Globus pallidus (tissue), 1 donor: ENCODE data around the gene FBXO9.
A peak's percentile ranks its signal among the peaks of the same experiment; 100 is the strongest.

Experiments used
- DNase-seq: peaks from one replicate; pipeline ENCODE4 v3.0.0-alpha.2; 2015; ENCODE audit warnings: low spot score

Gene FBXO9

DNA sequence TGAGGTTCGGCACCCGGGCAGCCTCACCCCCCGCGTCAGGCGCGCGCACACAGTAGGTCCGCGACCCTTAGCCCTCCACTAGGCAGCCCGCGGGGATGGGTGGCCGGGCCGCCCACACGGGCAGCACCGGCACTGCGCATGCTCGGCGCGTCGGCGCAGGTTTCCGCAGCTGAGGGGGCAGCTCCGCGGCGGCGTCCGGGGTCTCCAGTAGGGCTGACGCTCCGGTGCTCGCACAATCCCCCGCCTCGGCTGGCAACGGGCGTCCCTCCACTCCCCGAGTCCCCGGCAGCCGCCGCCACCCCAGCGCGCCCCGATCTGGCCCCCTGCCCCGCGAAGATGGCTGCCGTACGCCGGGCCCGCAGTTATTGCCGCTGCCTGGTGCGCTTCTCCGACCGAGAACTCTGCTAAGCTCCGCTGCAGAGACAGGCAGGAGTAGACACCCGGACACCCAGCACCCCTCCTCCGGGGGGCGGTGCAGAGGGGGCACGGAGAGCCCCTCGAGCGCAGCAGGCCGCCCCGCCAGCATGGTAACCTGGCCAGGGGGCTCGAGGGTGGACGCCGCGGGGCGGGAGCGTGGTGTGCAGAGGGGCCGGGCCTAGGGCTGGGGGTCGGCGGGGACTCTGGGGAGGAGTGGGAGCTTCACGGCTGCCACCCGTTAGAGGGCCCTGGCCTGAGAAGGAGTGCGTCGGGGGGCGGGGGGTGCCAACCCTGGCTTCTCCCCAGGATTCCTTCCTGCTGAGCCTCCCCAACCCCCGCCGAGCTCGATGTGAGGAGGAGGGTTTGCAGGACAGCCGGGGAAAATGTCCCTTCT lies at the start of gene FBXO9:
Gene FBXO9, plus strand, starts transcription at position 139 of the 811 bp plus-strand sequence. Its CDS starts 386 bp downstream, at position 525.
- peak; percentile 82 for DNase-seq

DNA sequence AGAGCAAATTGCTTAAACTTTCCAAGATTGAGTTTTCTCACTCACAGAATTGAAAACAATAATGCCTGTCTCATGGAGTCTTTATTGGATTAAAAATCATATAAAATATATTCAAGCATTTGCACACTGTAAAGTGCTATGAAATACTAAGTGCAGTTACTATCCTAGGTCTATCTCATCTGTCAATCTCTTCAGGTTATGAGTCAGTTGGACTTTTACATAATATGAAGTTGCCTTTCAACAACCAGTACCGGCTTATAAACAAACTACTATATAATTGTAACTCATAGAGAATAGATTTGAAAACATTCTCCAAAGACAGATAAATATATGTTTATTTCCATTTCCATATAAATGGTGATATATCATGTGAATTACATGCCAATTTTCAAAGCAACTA lies 49.7 kb upstream of the FBXO9 start:
- no peak for DNase-seq

DNA sequence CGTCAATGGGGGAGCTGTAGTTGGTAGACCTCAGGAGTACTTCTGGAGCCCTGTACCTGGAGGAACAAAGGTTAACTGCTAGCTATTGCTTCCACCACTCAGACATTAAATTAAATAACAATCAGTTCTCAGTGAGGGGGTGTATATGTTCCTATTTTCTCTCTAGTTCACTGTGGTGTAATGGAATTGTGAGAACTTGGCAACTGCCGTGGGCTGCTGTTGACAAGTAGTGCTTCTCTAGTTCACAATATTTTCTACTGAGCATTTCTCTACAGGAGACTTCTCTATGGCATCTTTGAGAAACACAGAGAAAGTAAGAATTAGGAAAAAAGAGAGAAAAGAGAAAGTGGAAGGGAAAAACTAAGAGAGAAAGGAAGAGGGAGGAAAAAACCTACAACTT lies 46.8 kb upstream of the FBXO9 start:
- no peak for DNase-seq

DNA sequence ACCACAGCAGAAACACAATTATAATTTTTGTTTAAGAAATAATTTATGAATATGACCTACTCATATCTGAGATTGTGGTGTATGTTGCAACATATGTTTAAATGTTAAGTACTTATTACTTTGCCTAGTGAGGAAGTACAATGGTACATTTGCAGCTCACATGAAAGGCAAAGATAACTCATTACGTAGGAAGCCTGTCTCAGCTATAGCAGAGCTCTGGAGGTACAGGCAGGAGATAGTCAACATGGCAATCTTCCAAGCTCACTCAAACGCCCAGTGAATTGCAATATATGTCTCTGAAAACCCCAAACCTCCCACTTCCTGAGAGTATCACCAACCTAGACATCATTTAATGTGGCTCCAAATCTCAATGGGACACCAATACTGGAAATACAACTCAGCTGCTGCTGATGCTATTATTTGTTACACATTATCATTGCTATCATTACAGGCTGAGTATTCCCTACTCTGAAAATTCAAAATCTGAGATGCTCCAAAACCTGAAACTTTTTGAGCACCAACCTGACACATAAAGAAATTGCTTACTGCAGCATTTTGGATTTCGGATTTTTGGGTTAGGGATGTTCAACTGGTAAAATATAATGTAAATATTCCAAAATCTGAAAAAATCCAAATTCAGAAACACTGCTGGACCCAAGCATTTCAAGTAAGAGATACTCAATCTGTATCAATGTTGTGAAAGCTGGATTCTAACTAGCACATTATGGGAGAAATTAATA lies 45.0 kb upstream of the FBXO9 start:
- DNase-seq = no peak

DNA sequence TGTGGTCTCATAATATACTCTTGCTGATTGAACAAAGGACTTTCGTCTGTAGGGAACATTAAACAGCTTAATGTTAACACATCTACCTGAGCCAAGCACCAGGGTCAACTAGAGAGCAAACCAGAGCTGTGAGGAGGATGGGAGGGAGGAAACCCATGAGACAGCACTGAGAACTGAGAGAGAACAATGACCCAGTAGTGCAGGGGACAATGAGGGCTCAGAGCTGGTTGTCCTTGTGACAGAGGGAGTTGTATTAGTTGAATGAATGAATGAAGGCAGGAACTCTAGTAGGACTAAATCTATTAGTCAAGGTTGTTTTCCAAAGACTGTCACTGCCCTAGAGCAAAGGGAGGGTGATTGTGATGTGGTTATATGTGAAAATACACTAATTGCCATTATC lies 41.9 kb upstream of the FBXO9 start:
- peak; percentile 92 for DNase-seq

DNA sequence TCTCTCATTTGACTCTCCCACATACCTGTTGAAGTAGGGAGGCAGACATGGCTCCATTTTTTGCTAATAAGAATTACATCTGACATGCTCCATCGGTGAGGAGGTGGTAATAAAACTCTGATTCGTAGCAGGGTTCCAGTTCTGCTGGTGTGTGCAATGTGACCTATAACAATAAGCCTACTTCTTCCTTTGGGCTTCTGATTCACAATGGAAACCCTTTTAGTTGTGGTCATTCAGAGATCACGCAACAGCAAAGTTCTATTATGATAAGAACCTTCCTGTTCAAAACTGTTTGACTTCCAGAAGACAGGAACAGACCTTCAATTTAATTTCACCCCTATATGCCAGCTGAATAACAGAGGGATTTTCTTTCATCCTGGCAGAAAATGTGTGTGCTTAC lies 38.7 kb upstream of the FBXO9 start:
- no peak for DNase-seq

DNA sequence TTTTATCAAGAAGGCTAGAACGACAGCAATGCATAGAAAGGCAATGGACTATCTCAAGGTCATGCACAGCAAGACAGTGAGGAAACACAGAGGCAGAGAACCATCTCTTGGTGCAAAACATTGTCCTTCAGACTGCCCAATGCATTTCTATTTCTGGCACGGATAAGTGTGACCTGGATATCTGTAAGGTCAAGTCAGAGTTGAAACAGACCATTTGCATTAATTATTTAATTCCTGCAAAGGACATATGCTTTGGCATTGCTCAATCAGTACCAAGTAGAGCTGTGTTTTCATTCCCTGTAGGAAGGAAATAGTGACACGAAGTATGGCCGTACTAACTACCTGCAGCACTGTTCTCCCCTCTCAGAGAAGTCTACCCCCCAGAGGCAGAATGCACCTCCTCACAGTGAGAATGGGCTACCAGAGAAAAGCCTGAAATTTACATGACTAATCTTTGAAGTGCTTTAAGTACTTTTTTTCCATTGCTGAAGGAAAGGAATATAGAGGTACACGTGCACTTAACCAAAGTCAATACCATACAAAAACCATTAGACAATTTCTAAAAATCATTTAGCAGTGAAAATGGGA lies 38.0 kb upstream of the FBXO9 start:
- no peak for DNase-seq

DNA sequence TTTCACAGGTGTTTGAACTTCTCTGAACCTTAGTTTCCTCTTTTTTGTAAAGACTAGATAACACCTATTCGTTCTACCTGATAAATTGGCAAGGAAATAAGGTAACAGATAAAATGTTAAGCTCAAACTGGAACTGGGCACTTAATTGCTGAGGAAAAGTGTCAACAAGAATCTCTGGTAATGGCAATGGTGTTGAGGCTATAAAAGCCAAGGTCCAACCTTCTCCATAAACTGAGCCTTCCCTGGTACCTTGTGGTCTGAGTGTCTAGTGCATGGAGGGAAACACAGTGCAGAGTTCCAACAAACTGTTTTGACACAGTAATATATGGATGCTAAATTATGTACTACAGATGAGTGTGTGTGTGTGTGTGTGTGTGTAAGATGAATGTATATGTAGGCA lies 36.7 kb upstream of the FBXO9 start:
- DNase-seq = no peak

DNA sequence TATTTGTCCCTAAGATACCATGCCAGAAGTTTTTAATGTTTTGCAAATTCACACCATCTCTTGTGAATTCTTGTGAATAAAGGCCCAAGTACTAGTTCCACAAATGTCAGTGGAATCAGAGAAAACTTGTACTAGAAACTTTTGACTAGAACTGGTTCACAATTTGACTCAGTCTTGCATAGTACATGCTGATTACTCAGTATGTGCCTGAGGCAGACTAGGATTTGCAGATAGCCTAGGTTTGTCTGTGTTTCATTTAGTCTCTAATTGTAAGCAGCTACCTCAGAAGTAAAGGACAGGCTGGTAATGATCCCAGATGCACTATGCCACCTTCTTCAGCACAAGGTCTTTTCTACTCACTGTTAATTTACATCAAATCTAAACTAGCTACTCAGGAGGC lies 35.9 kb upstream of the FBXO9 start:
- no peak for DNase-seq

DNA sequence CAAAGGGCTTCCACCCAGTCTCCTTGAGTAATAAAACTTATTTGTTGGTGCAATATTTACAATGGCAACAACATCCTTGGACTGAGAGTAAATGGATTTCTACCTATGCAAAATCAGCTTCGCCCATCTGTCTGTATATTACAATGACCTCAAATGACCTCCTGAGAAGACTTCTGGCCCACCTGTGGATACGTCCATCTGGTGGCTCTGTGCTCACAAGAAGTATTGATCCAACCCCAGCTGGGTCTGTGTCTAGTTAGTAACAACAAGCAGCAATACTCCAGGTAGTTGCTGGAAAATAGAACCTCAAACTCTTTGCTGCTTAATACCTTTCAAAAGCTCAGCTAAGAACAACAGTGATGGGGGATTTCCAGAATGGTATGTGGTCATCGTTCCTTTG lies 35.4 kb upstream of the FBXO9 start:
- DNase-seq = no peak

DNA sequence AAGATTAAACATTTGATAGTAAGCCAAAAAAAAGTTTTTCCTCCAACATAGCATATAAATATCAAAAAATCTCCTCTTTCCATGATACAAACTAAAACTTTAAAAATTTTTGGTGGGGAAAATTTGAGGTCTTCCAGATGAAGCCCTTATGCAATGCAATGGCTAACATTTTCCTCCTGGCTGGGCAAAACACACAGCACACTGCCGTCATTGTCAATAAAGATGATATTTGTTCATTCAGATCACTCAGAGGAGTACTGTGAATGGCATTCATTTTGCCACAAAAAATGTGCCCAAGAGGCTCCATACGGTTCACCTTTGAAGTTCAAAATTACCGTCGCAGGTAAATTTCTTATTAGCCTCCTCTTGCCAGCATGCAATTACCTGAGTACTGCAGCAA lies 33.9 kb upstream of the FBXO9 start:
- DNase-seq = peak; percentile 69

DNA sequence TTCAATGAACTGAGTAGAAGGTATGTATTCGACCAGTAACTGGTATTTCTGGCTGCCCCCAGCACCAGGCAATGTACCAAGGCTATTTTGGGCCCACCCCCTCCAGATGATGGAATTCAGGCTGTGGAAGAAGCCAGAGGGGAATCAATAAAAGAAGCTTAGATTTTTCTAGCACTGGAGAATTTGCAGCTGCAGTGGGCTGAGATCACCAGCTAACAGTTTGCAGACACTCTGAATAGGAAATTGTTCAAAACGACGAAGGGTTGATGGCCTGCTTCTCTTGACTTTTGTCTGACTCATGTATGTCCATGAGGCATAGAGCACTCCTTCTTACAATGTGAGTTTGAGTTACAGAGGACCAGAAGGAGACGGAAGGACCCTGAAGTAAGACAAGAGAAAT lies 32.4 kb upstream of the FBXO9 start:
- peak; percentile 88 for DNase-seq

DNA sequence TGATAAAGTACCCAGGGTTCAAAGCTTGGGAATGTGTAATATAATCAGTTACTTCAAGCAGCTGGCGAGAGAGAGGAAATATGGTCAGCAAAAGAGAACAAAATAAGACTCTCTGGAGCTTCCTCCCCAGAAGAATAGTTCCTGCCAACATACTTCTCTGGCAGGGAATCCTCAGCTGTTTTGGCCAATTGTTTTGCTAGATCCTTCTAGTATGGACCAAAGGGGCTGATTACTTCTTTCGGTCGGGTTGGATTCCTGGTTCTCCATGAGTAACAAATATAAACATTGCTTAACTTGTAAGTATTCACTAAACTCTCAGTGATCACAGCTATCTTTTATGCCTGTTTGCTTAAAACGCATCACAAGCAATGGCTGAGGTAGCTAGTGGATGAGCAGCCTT lies 31.4 kb upstream of the FBXO9 start:
- DNase-seq = no peak

DNA sequence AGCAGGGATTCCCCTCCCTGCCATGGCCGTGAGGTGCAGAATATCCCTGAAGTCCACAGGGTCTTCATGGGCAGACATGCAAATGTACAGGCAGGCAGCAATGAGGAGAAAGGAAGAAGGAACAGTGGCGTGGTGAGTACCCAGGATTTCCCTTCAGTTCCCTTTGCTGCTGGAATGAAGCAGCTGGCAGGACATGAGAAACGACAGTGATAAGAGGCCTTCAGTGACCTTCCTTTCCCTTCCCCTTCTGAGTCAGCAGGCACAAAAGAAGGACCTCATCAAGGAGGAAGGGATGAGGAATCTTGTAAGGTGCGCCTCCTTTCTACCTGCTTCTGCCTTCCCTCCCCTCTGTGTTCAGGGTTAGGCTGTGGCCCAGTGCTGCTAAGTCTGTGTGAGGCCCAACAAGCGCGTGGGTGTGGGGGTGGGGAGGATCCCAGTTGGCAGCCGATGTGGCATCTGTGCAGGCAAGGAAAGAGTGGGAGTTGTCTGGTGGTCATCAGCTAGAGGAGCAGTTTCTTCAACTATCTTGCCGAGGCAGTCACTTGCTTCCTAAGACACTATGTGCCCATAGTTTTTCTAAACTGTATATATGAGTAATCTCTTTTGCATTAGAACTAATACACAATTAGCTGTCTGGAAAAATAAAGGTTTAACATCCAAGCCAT lies 29.5 kb upstream of the FBXO9 start:
- no peak for DNase-seq

DNA sequence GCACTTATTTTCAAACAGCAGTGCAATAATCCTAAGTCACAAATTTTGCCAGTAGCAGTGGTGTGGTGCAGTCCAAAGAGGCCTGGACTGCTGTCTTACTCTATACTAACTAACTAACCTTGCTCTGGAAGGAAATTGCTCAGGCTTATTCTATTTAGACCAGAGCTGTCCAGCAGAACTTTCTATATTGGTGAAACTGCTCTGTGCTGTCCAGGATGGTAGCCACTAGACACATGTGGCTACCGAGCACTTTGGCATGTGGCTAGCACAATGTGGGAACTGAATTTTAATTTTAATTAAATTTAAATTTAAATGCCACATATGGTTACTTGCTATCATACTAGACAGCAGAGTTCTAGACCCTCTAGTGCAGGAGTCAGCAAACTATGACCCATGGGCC lies 27.1 kb upstream of the FBXO9 start:
- DNase-seq = no peak

DNA sequence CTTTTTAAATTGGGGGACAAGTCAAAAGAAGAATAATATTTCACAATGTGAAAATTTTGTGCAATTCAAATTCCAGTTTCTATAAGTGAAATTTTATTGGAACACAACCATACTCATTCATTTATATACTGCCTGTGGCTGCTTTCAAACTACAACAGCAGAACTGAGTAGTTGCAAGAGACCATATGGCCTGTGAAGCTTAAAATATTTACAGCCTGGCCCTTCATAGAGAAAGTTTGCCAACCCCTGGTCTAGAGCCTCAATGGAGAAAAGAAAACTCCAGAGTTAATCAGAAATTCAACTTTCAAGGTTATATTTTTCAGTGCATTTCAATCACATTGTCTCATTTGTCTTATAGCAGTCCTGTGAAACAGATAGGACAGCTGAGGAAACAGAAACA lies 26.6 kb upstream of the FBXO9 start:
- DNase-seq = no peak

DNA sequence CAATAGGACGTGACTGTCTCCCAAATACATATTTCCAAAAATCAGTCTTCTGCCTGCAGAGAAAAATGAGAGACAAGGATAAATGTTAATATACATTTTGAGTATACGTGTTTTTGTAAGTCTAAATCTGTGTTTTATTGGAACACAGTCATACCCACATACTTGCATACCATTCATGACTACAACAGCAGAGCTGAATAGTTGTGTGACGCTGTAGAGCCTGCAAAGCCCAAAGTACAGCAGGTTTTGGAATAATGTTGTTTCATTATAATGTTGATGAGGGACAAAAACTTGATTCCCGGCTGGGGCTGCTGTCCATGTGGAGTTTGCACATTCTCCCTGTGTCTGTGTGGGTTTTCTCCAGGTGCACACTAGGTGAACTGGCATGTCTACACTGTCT lies 23.8 kb upstream of the FBXO9 start:
- no peak for DNase-seq

DNA sequence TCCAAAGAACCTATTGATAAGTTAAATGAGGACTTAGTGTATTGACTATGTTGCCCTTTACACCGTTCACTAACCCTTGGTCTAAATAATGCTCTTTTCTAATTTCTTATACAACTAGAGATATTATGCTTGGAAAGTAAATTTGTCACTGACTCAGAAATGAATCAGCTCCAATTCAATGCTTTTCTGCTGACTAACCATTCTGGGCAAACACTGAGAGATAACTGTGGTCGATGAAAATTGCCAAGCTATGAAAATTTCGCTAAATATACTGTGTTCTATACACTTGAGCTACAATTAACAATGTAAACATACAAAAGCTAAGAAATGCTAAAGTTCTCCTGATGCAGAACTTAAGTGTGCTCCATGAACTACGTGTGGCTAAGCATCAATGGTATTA lies 23.1 kb upstream of the FBXO9 start:
- no peak for DNase-seq

DNA sequence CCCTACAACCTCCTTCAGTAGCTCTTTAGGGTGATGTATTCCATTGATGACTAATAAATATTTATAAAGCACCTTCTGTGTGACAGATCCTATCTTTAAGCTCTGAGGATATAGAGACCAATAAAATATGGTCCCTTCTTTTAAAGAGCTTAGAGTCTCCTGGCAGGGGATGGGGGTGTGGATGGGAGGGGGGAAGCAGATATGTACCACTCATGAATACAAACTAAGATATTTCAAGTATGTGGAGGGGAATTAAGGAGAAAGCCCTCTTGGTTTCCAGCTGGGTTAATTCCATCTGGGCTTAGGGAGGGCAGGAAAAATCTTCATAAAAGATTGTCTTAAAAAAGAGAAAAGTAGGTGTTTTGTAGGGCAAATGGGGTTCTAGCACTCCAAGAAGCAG lies 21.6 kb upstream of the FBXO9 start:
- DNase-seq = no peak

DNA sequence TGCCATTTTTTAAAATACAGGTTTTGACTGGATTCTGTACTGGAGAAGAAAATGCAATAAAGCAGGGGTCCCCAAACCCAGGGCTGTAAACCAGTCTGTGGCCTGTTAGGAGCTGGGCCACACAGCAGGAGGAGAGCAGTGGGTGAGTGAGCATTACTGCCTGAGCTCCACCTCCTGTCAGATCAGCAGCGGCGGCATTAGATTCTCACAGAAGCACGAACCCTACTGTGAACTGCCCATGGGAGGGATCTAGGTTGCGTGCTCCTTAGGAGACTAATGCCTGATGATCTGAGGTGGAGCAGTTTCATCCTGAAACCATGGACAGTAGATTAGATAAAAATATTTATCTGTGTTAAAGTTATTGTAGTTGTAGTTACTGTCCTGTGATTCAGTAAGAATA lies 21.1 kb upstream of the FBXO9 start:
- DNase-seq = no peak

DNA sequence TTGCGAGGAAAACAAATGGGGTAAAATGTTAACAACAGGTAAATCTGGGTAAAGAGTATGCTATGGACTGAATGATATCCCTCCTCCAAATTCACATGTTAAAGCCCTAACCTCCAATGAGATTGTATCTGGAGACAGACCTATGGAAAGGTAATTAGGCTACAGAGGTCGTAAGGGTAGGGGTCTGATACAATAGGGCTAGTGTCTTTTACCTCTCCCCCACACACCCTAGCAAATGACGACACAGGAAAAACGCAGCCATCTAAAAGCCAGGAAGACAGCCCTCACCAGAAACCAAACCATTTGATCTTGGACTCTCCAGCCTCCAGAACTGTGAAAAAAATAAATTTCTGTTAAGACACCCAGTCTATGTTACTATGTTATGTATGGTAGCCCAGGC lies 20.6 kb upstream of the FBXO9 start:
- DNase-seq = no peak

DNA sequence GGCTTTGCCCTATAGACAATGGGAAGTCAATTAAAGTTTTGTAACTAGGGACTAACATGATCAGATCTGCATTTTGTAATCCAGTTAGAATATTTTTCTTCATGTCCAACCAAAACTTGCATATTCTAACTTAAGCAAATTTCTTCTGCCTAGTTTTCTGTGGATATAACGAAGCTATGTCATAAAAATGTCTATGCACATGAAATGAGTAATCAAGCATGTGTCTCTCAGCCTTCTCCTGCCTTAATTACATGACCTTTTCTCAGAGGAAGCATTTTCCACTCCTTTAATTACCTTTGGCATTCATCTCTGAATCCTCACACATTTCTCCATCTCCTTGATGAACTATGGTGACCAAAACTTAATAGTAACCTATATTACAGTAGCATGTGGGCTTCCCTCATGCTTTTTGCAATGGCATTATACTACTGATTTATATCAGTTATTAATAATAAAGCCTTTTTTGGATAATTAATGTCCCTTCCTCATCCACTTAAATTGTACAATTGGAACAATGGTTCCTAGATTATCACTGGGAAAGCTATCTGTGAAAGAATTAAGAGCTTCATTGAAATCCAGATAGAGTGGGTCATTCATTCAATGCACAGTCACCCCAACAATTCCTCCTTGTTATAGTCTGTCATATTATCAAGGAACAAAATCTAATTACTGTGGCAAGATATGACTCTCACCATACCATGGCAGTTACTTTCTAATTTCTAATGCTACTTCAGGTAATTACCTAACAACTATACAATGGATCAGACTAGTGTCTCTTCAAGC lies 19.1 kb upstream of the FBXO9 start:
- DNase-seq = peak; percentile 66
